Loucy (cell line): ENCODE measurements around the gene FGF5.

Experiments used
- H2AFZ ChIP-seq: fragments of 200-600 bp; sonication (generic); 2 replicates; pipeline ENCODE4 v1.6.0; 2016; ENCODE audit warnings: antibody characterized with exemption, mild to moderate bottlenecking, low read length, moderate library complexity
- H3F3A ChIP-seq: fragments of 200-600 bp; 2 replicates; pipeline ENCODE4 v1.6.0; 2016; ENCODE audit warnings: antibody characterized with exemption, low read depth, mild to moderate bottlenecking
- H3K27me3 ChIP-seq: fragments of 200-600 bp; sonication (generic); 2 replicates; pipeline ENCODE4 v1.6.1; 2014; ENCODE audit warnings: low read length, mild to moderate bottlenecking; ENCODE audit not compliant: insufficient read depth, poor library complexity, severe bottlenecking
- H3K36me3 ChIP-seq: fragments of 200-600 bp; sonication (generic); 2 replicates; pipeline ENCODE4 v1.6.1; 2016; ENCODE audit warnings: low read length; ENCODE audit not compliant: insufficient read depth
- H3K4me1 ChIP-seq: fragments of 200-600 bp; sonication (generic); 2 replicates; pipeline ENCODE4 v1.5.1; 2014; ENCODE audit warnings: low read length, mild to moderate bottlenecking; ENCODE audit not compliant: insufficient read depth, poor library complexity, severe bottlenecking
- H3K4me2 ChIP-seq: fragments of 200-600 bp; sonication (generic); 2 replicates; pipeline ENCODE4 v1.6.0; 2014; ENCODE audit warnings: antibody characterized with exemption, low read length, low read depth, mild to moderate bottlenecking; ENCODE audit not compliant: poor library complexity, severe bottlenecking
- H3K4me3 ChIP-seq: fragments of 200-600 bp; sonication (generic); 2 replicates; pipeline ENCODE4 v1.5.1; 2014; ENCODE audit warnings: low read length, mild to moderate bottlenecking, mixed read lengths; ENCODE audit not compliant: poor library complexity, severe bottlenecking
- H3K79me2 ChIP-seq: fragments of 200-600 bp; sonication (generic); 2 replicates; pipeline ENCODE4 v1.6.1; 2014; ENCODE audit warnings: low read length; ENCODE audit not compliant: insufficient read depth
- H3K9ac ChIP-seq: fragments of 200-600 bp; sonication (generic); 2 replicates; pipeline ENCODE4 v1.6.0; 2014; ENCODE audit warnings: mild to moderate bottlenecking, low read depth, low read length, moderate library complexity; ENCODE audit not compliant: poor library complexity, severe bottlenecking
- H3K9me2 ChIP-seq: fragments of 200-600 bp; sonication (generic); replicated peaks from 2 replicates; pipeline ENCODE4 v1.6.1; 2016; ENCODE audit warnings: low read depth, low read length, mixed read lengths
- H3K9me3 ChIP-seq: fragments of 200-600 bp; sonication (generic); 2 replicates; pipeline ENCODE4 v1.6.1; 2014; ENCODE audit warnings: mild to moderate bottlenecking, antibody characterized with exemption, low read length, low read depth; ENCODE audit not compliant: insufficient read depth
- H4K20me1 ChIP-seq: fragments of 200-600 bp; sonication (generic); 2 replicates; pipeline ENCODE4 v1.6.0; 2014; ENCODE audit warnings: antibody characterized with exemption, low read length, mild to moderate bottlenecking; ENCODE audit not compliant: insufficient read depth, poor library complexity, severe bottlenecking
- CTCF ChIP-seq: fragments of 200-600 bp; sonication (generic); conservative IDR thresholded peaks from 2 replicates; pipeline ENCODE4 v1.5.1; 2014; ENCODE audit warnings: mild to moderate bottlenecking, antibody characterized with exemption, low read length
- EZH2phosphoT487 ChIP-seq: fragments of 200-600 bp; IDR thresholded peaks from 2 replicates; pipeline ENCODE4 v1.6.1; 2018; ENCODE audit warnings: antibody characterized with exemption, mild to moderate bottlenecking, moderate library complexity, borderline replicate concordance

The FGF5 gene

DNA sequence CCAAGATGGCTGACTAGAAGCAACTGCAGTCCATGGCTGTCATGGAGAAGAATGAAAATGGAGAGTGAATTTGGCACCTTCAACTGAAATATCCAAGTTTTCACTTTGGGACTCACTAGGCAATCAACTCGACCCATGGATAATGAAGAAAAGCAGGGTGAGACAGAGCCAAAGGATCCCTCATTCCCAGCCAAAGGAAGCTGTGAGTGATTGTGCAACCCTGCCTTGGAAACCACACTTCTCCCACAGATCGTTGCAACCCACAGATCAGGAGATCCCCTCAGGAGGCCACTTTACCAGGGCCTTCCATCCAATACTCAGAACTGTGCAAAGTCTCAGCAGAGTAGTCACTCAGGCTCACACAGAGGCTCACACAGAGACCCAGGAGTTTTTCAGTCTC, 73.6 kb downstream of the FGF5 start:
- Histone ChIP-seq H3K27me3 (no peaks in the 10 kb centered on the region), H3K36me3 (no peaks in the 10 kb centered on the region), H3K4me2 (no peak overlapping the region), H3K79me2 (no peaks in the 10 kb centered on the region), H3F3A (no peaks in the 10 kb centered on the region), H3K9me2 (no peaks in the 10 kb centered on the region), H4K20me1 (no peaks in the 10 kb centered on the region), H2AFZ (no peak overlapping the region), H3K4me3 (no peak overlapping the region), H3K9ac (no peak overlapping the region), H3K9me3 (peaks cover 13% of the 10 kb centered on the region), H3K4me1 (no peaks in the 10 kb centered on the region)
- TF ChIP-seq EZH2phosphoT487, result no peak
- no peak for TF ChIP-seq CTCF
